Neutrophil (primary cell): Measurements from ENCODE around the gene BZW2.

ENCODE experiments used
- H3K27ac ChIP-seq: fragments of 200-600 bp; sonication (generic); 2 replicates; pipeline ENCODE4 v1.5.1; 2016; ENCODE audit warnings: mild to moderate bottlenecking, moderate library complexity
- H3K27me3 ChIP-seq: fragments of 200-600 bp; sonication (generic); 2 replicates; pipeline ENCODE4 v1.6.0; 2016; ENCODE audit warnings: mild to moderate bottlenecking
- H3K36me3 ChIP-seq: fragments of 200-600 bp; sonication (generic); 2 replicates; pipeline ENCODE4 v1.5.1; 2017
- H3K4me1 ChIP-seq, 2 experiments: fragments of 200-600 bp in 1 of 2; sonication (generic) in 1 of 2; 1 replicate in 1 of 2; 2 replicates in 1 of 2; pipeline versions ENCODE4 v1.5.1 to v1.6.1; 2013 to 2016; ENCODE audit warnings: low read depth in 1 of 2, low read length in 1 of 2, mild to moderate bottlenecking in 1 of 2, moderate library complexity in 1 of 2; ENCODE audit not compliant: control insufficient read depth in 1 of 2, insufficient read depth in 1 of 2
- H3K4me3 ChIP-seq, 2 experiments: fragments of 200-600 bp in 1 of 2; sonication (generic) in 1 of 2; 1 replicate in 1 of 2; 2 replicates in 1 of 2; pipeline ENCODE4 v1.5.1; 2013 to 2016; ENCODE audit warnings: low read depth in 1 of 2, low read length in 1 of 2, mild to moderate bottlenecking in 1 of 2, moderate library complexity in 1 of 2
- H3K9me3 ChIP-seq: fragments of 200-600 bp; sonication (generic); 2 replicates; pipeline ENCODE4 v1.5.1; 2016
- TF ChIP-seq, protein P1 (sequence below): fragments of 200-600 bp; sonication (generic); IDR thresholded peaks from 2 replicates; pipeline ENCODE4 v1.5.1; 2016; ENCODE audit warnings: antibody characterized with exemption

The BZW2 gene

DNA sequence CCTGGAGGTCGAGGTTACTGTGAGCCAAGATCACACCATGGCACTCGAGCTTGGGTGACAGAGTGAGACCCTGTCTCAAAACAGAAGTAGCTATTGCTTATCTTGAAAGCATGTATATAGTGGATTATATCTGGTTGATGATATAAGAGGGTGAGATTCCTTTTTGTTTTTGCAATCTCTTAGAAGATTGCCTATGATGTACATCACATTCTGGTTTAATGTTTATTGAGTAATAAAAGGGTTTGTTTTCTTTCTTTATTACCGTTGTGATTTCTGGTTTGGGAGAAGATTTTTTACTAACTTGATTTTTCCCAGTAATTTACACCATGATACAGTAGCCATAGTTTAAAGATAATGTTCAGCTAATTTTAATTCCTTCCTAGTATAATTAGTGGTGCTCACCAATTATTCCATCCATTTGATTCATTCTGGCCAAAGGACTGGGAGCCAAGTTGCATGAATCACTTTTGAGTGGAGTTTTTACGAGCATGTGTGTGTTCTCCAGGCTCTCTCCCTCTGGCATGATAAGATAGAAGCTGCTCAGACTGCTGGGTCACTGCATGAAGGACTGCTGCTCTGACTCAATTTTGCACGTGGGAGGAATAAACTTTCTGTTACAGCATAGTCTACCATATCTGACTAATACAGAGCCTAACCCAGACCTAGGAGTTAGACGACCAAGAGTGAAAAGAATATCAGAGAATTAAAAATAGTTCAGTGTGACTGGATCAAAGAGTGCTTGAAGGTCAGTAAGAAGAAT, 94.1 kb downstream of the BZW2 start:
- TF ChIP-seq, protein P1, sequence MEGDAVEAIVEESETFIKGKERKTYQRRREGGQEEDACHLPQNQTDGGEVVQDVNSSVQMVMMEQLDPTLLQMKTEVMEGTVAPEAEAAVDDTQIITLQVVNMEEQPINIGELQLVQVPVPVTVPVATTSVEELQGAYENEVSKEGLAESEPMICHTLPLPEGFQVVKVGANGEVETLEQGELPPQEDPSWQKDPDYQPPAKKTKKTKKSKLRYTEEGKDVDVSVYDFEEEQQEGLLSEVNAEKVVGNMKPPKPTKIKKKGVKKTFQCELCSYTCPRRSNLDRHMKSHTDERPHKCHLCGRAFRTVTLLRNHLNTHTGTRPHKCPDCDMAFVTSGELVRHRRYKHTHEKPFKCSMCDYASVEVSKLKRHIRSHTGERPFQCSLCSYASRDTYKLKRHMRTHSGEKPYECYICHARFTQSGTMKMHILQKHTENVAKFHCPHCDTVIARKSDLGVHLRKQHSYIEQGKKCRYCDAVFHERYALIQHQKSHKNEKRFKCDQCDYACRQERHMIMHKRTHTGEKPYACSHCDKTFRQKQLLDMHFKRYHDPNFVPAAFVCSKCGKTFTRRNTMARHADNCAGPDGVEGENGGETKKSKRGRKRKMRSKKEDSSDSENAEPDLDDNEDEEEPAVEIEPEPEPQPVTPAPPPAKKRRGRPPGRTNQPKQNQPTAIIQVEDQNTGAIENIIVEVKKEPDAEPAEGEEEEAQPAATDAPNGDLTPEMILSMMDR: no peak
- H3K4me3 ChIP-seq: no peak overlapping the region
- no peaks in the 10 kb centered on the region for H3K9me3 ChIP-seq
- no peaks in the 10 kb centered on the region for H3K36me3 ChIP-seq
- no peaks in the 10 kb centered on the region for H3K27me3 ChIP-seq
- no peak overlapping the region for H3K27ac ChIP-seq
- H3K4me1 ChIP-seq: no peaks in the 10 kb centered on the region

DNA sequence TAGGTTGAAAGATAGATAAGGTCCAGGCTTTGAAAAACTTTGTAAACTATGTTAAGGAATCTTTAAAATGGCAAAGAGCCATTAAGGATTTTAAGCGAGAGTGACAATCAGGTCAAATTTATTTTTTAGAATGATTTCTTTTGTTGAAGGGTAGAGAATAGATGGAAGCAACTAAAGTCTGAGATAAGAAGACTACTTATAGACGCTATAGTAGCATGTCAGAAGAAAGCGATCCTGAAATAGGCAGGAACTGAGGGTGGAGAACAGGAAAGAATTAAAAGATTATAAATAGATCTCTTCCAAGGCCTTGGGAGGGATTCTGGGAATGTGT, 94.6 kb downstream of the BZW2 start:
- TF ChIP-seq, protein P1: no peak
- Histone ChIP-seq H3K27me3 (no peaks in the 10 kb centered on the region), H3K4me3 (no peak overlapping the region), H3K9me3 (no peaks in the 10 kb centered on the region), H3K36me3 (no peaks in the 10 kb centered on the region), H3K27ac (no peak overlapping the region), H3K4me1 (no peaks in the 10 kb centered on the region)

GRCh38 chr7:16740996-16741395, 95.0 kb downstream of the BZW2 start:
- Histone ChIP-seq H3K27me3 (no peaks in the 10 kb centered on the region), H3K36me3 (no peaks in the 10 kb centered on the region), H3K4me3 (no peak overlapping the region), H3K4me1 (no peaks in the 10 kb centered on the region), H3K9me3 (no peaks in the 10 kb centered on the region), H3K27ac (no peak overlapping the region)
- TF ChIP-seq, protein P1: no peak

DNA sequence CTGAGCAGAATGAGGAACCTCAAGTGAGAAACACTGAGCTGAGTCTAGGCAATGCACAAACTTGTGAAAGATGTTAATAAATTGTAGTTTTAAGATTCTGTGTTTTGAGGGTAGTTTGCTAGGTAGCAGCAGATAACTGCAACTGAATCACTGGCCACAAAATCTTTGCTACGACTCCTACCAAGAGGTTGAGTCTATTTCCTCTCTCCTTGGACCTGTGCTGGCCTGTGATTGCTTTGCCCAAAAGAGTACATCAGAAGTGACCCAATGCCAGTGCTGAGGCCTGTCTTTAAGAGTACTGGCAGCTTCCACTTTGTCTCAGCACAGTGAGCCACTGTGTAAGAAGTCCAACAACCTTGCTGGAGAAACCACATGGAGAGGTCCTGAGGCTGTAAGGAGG, 95.7 kb downstream of the BZW2 start:
- no peak overlapping the region for H3K4me3 ChIP-seq
- H3K4me1 ChIP-seq: no peaks in the 10 kb centered on the region
- no peaks in the 10 kb centered on the region for H3K9me3 ChIP-seq
- TF ChIP-seq, protein P1: no peak
- no peaks in the 10 kb centered on the region for H3K27me3 ChIP-seq
- no peaks in the 10 kb centered on the region for H3K36me3 ChIP-seq
- H3K27ac ChIP-seq: no peak overlapping the region

DNA sequence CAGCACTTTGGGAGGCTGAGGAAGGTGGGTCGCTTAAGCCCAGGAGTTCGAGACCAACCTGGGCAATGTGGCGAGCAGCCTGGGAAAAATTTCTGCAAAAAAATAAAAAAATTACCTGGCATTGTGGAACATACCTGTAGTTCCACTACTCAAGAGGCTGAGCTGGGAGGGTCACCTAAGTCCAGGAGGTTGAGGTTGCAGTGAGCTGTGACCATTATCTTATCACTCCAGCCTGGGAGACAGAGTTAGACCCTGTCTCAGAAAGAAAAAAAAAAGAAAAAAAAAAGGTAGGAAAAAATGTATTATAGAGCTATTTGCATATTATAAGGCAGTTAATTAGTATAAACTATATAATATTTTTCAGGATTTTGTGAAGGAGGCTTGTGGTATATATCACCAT, 96.6 kb downstream of the BZW2 start:
- no peak overlapping the region for H3K27ac ChIP-seq
- H3K4me1 ChIP-seq: no peaks in the 10 kb centered on the region
- no peaks in the 10 kb centered on the region for H3K36me3 ChIP-seq
- no peaks in the 10 kb centered on the region for H3K9me3 ChIP-seq
- no peak overlapping the region for H3K4me3 ChIP-seq
- H3K27me3 ChIP-seq: no peaks in the 10 kb centered on the region
- TF ChIP-seq, protein P1: no peak
